Cardiac fibroblast (primary cell): ENCODE data around the gene FGD6.
"Not testable (repeated sequence)": the region's sequence is repeated elsewhere in the genome, so short reads cannot be mapped to it uniquely, and the experiment has no call there.

ENCODE experiments used
- DNase-seq, 2 donors: peaks; one replicate each; pipeline versions ENCODE4 v3.0.0 to v3.0.0-alpha.2; 2010; ENCODE audit warnings: low read depth in 2 of 2
- H3K4me3 ChIP-seq, 2 donors: replicated peaks in 1 of 2; 1 replicate in 1 of 2; 2 replicates in 1 of 2; pipeline ENCODE4 v1.5.1; 2011; ENCODE audit warnings: low read depth in 2 of 2, low read length in 2 of 2, mild to moderate bottlenecking in 2 of 2, moderate library complexity in 1 of 2
- CTCF ChIP-seq: IDR thresholded peaks from one replicate; pipeline ENCODE4 v1.5.1; 2011; ENCODE audit warnings: low read depth, mild to moderate bottlenecking, low read length, inconsistent platforms

Gene FGD6

GRCh38 chr12:95243497-95244183, 26.4 kb upstream of the FGD6 start:
- TF ChIP-seq CTCF, result no peak
- H3K4me3 ChIP-seq, result no peak overlapping the region
- DNase-seq, result no peak

GRCh38 chr12:95241761-95242506, 24.7 kb upstream of the FGD6 start:
- DNase-seq, result no peak
- no peak for TF ChIP-seq CTCF
- no peak overlapping the region for H3K4me3 ChIP-seq

- H3K4me3 ChIP-seq, DNase-seq: not testable (repeated sequence)
These were observed 23.9 kb upstream of the FGD6 start for GRCh38 chr12:95241138-95241537.

- DNase-seq, result no peak
- TF ChIP-seq CTCF, result no peak
- no peak overlapping the region for H3K4me3 ChIP-seq
These were observed 23.3 kb upstream of the FGD6 start for GRCh38 chr12:95240556-95240955.

GRCh38 chr12:95239835-95240234, 22.6 kb upstream of the FGD6 start:
- not testable (repeated sequence) for H3K4me3 ChIP-seq, DNase-seq

GRCh38 chr12:95239216-95239615, 21.9 kb upstream of the FGD6 start:
- DNase-seq, result no peak
- H3K4me3 ChIP-seq, result no peak overlapping the region
- TF ChIP-seq CTCF, result no peak

GRCh38 chr12:95238150-95238549, 20.9 kb upstream of the FGD6 start:
- TF ChIP-seq CTCF, result no peak
- H3K4me3 ChIP-seq, result no peak overlapping the region
- no peak for DNase-seq

- TF ChIP-seq CTCF, result no peak
- no peak overlapping the region for H3K4me3 ChIP-seq
- peak in 1 of 2 donors; percentile 30 for DNase-seq
These were observed 20.0 kb upstream of the FGD6 start for GRCh38 chr12:95237315-95237714.

GRCh38 chr12:95235621-95236020, 18.4 kb upstream of the FGD6 start:
- DNase-seq, H3K4me3 ChIP-seq: not testable (repeated sequence)

GRCh38 chr12:95234187-95234586, 16.9 kb upstream of the FGD6 start:
- H3K4me3 ChIP-seq, DNase-seq: not testable (repeated sequence)
